ENCODE results near the gene CCDC9B.

CCDC9B gene

GRCh38 chr15:40331637-40332036 lies 9.1 kb downstream of the CCDC9B start:
- TF ChIP-seq ZFX (IDR thresholded peaks at IDR 0.05; ENCODE audit: borderline replicate concordance): no peak
- TF ChIP-seq CTCF (IDR thresholded peaks at IDR 0.05): no peak
- H3K27ac ChIP-seq: no peak overlapping the region

- TF ChIP-seq ZFX (IDR thresholded peaks at IDR 0.05; ENCODE audit: borderline replicate concordance) (no peak), CTCF (IDR thresholded peaks at IDR 0.05) (no peak)
- H3K27ac ChIP-seq: no peak overlapping the region
Measured at GRCh38 chr15:40331026-40331425, 9.7 kb downstream of the CCDC9B start.

GRCh38 chr15:40330368-40330836 lies 10.3 kb downstream of the CCDC9B start:
- H3K27ac ChIP-seq: no peak overlapping the region
- TF ChIP-seq CTCF (IDR thresholded peaks at IDR 0.05): no peak
- TF ChIP-seq ZFX (IDR thresholded peaks at IDR 0.05; ENCODE audit: borderline replicate concordance): no peak

- no peak for TF ChIP-seq ZFX (IDR thresholded peaks at IDR 0.05; ENCODE audit: borderline replicate concordance)
- no peak for TF ChIP-seq CTCF (IDR thresholded peaks at IDR 0.05)
- no peak overlapping the region for H3K27ac ChIP-seq
Measured at GRCh38 chr15:40329804-40330203, 10.9 kb downstream of the CCDC9B start.

GRCh38 chr15:40328751-40329150 lies 12.0 kb downstream of the CCDC9B start:
- TF ChIP-seq CTCF (IDR thresholded peaks at IDR 0.05) (no peak), ZFX (IDR thresholded peaks at IDR 0.05; ENCODE audit: borderline replicate concordance) (no peak)
- no peak overlapping the region for H3K27ac ChIP-seq

- TF ChIP-seq CTCF (IDR thresholded peaks at IDR 0.05) (no peak), ZFX (IDR thresholded peaks at IDR 0.05; ENCODE audit: borderline replicate concordance) (no peak)
Measured at GRCh38 chr15:40328176-40328575, 12.6 kb downstream of the CCDC9B start.

GRCh38 chr15:40327457-40327856 lies 13.3 kb downstream of the CCDC9B start:
- no peak for TF ChIP-seq CTCF (IDR thresholded peaks at IDR 0.05)
- no peak for TF ChIP-seq ZFX (IDR thresholded peaks at IDR 0.05; ENCODE audit: borderline replicate concordance)
- no peak overlapping the region for H3K27ac ChIP-seq

More at GRCh38 chr15:40328176-40328575, 12.6 kb downstream of the CCDC9B start:
- H3K27ac ChIP-seq: no peak overlapping the region

All from 22Rv1 (cell line).